ENCODE results near the gene BLOC1S5.

DNA sequence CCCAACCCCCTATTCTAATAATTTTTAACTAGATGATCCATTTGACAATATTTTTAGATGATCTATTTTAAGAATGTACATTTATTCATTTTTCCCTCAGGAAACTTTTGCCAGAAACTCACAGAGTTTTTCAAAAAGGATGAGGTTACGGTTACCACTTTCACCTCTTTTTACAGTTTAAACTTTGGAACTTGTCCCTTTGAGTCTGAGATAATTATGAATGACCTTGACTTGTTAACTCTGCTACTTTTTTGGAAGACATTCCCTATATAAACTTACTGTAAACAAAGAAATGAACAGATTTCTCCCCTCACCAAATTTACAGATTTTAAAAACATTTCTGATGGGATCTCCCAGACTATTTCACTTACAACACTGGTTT, 18.4 kb upstream of the BLOC1S5 start:
- TF ChIP-seq, protein P1, sequence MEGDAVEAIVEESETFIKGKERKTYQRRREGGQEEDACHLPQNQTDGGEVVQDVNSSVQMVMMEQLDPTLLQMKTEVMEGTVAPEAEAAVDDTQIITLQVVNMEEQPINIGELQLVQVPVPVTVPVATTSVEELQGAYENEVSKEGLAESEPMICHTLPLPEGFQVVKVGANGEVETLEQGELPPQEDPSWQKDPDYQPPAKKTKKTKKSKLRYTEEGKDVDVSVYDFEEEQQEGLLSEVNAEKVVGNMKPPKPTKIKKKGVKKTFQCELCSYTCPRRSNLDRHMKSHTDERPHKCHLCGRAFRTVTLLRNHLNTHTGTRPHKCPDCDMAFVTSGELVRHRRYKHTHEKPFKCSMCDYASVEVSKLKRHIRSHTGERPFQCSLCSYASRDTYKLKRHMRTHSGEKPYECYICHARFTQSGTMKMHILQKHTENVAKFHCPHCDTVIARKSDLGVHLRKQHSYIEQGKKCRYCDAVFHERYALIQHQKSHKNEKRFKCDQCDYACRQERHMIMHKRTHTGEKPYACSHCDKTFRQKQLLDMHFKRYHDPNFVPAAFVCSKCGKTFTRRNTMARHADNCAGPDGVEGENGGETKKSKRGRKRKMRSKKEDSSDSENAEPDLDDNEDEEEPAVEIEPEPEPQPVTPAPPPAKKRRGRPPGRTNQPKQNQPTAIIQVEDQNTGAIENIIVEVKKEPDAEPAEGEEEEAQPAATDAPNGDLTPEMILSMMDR (conservative IDR thresholded peaks at IDR 0.05; ENCODE audit: low read length): no peak
- TF ChIP-seq EZH2phosphoT487 (IDR thresholded peaks at IDR 0.05; ENCODE audit: borderline replicate concordance): no peak
